ENCODE measurements around the gene RAB1A. TPM values are rescaled to one million over a fixed set of nuclear protein-coding genes. Genes with fewer than 3 reads are reported as not detected.

RAB1A gene
- total and polyA plus RNA-seq, 2 of the 13 experiments (the other 11 are each of a cell fraction or from before 2014, with no cell fraction given): 206 to 226 TPM

DNA sequence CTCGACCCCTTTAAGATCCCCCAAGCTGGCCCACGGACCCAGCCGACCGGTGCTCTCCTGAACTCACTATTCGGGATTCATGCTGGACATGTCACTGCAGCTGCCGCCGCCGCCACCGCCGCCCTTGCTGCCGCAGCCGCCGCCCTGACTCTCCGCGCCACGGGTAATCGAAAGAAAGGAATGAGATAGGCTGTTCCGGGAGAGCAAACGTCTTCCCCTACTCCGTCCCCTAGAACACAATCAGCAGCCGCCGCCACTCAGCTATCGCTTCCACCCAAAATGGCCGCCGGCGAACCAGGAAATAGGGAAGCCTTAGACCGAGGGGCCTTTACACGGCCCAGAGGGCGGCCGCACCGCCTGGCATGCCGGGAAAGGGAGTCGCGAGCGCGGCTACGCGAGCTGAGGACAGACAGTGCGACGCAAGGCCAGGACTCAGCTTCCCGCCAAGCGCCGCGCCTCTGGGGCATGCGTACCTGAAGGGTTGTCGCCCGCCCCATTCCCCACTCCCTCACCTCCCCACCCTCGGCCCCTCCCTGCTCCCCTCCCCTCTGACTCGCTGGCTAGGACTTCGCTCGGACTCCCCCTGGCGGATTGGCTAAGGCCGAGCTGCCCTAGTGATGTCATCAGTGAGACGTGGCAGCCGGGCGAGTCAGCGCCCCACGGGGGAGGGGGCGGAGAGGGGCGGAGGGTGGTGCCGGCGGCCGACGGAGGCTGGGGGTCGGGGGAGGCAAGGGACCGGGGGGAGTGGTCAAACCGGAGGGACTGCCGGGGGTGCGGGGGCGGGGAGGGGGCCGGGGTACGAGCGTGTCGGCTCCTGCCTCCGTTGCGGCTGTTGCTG is at the start of gene RAB1A (continued):
- TF ChIP-seq, protein P1, sequence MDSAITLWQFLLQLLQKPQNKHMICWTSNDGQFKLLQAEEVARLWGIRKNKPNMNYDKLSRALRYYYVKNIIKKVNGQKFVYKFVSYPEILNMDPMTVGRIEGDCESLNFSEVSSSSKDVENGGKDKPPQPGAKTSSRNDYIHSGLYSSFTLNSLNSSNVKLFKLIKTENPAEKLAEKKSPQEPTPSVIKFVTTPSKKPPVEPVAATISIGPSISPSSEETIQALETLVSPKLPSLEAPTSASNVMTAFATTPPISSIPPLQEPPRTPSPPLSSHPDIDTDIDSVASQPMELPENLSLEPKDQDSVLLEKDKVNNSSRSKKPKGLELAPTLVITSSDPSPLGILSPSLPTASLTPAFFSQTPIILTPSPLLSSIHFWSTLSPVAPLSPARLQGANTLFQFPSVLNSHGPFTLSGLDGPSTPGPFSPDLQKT (CRISPR knock-in tag; IDR thresholded peaks at IDR 0.05; ENCODE audit: borderline replicate concordance): no peak
- TF ChIP-seq ZNF329 (CRISPR knock-in tag; IDR thresholded peaks at IDR 0.05; ENCODE audit: low read depth) (peak; percentile 25; the same call in 1 of the 2 replicates), ZNF121 (CRISPR knock-in tag; IDR thresholded peaks at IDR 0.05) (peak; percentile 54; the same call in 1 of the 2 replicates), ZSCAN20 (CRISPR knock-in tag; IDR thresholded peaks at IDR 0.05; ENCODE audit: borderline replicate concordance) (no peak), ZNF224 (CRISPR knock-in tag; IDR thresholded peaks at IDR 0.05) (no peak), NR2C2 (CRISPR knock-in tag; IDR thresholded peaks at IDR 0.05; ENCODE audit: borderline replicate concordance) (peak; percentile 95), FOXP1 (IDR thresholded peaks at IDR 0.05) (no peak), FOXP1 (CRISPR knock-in tag; IDR thresholded peaks at IDR 0.05) (no peak), KMT2B (CRISPR knock-in tag; IDR thresholded peaks at IDR 0.05) (peak; percentile 80), SMAD3 (CRISPR knock-in tag; IDR thresholded peaks at IDR 0.05) (peak; percentile 86), SOX5 (CRISPR knock-in tag; IDR thresholded peaks at IDR 0.05; ENCODE audit: borderline replicate concordance) (peak; percentile 63; the same call in 1 of the 2 replicates), ZFP82 (CRISPR knock-in tag; IDR thresholded peaks at IDR 0.05; ENCODE audit: borderline replicate concordance) (peak; percentile 74; the same call in 1 of the 2 replicates), ZNF3 (CRISPR knock-in tag; IDR thresholded peaks at IDR 0.05) (no peak; the same call in 1 of the 2 replicates), ZNF577 (CRISPR knock-in tag; IDR thresholded peaks at IDR 0.05; ENCODE audit: borderline replicate concordance, low read depth) (no peak), ZKSCAN8 (CRISPR knock-in tag; IDR thresholded peaks at IDR 0.05; ENCODE audit: borderline replicate concordance) (no peak), SRY (CRISPR knock-in tag; IDR thresholded peaks at IDR 0.05) (peak; percentile 80), MYC (CRISPR knock-in tag; IDR thresholded peaks at IDR 0.05; ENCODE audit: borderline replicate concordance) (no peak), RARG (CRISPR knock-in tag; IDR thresholded peaks at IDR 0.05; ENCODE audit: low read depth) (no peak)
- TF ChIP-seq, protein P2, sequence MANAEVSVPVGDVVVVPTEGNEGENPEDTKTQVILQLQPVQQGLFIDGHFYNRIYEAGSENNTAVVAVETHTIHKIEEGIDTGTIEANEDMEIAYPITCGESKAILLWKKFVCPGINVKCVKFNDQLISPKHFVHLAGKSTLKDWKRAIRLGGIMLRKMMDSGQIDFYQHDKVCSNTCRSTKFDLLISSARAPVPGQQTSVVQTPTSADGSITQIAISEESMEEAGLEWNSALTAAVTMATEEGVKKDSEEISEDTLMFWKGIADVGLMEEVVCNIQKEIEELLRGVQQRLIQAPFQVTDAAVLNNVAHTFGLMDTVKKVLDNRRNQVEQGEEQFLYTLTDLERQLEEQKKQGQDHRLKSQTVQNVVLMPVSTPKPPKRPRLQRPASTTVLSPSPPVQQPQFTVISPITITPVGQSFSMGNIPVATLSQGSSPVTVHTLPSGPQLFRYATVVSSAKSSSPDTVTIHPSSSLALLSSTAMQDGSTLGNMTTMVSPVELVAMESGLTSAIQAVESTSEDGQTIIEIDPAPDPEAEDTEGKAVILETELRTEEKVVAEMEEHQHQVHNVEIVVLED (CRISPR knock-in tag; IDR thresholded peaks at IDR 0.05; ENCODE audit: borderline replicate concordance): peak; percentile 89; the same call in 1 of the 2 replicates
- TF ChIP-seq, protein P3, sequence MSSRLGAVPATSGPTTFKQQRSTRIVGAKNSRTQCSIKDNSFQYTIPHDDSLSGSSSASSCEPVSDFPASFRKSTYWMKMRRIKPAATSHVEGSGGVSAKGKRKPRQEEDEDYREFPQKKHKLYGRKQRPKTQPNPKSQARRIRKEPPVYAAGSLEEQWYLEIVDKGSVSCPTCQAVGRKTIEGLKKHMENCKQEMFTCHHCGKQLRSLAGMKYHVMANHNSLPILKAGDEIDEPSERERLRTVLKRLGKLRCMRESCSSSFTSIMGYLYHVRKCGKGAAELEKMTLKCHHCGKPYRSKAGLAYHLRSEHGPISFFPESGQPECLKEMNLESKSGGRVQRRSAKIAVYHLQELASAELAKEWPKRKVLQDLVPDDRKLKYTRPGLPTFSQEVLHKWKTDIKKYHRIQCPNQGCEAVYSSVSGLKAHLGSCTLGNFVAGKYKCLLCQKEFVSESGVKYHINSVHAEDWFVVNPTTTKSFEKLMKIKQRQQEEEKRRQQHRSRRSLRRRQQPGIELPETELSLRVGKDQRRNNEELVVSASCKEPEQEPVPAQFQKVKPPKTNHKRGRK (CRISPR knock-in tag; IDR thresholded peaks at IDR 0.05): no peak
- TF ChIP-seq, protein P4, sequence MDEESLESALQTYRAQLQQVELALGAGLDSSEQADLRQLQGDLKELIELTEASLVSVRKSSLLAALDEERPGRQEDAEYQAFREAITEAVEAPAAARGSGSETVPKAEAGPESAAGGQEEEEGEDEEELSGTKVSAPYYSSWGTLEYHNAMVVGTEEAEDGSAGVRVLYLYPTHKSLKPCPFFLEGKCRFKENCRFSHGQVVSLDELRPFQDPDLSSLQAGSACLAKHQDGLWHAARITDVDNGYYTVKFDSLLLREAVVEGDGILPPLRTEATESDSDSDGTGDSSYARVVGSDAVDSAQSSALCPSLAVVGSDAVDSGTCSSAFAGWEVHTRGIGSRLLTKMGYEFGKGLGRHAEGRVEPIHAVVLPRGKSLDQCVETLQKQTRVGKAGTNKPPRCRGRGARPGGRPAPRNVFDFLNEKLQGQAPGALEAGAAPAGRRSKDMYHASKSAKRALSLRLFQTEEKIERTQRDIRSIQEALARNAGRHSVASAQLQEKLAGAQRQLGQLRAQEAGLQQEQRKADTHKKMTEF (CRISPR knock-in tag; IDR thresholded peaks at IDR 0.05): peak; percentile 61
- TF ChIP-seq, protein P5, sequence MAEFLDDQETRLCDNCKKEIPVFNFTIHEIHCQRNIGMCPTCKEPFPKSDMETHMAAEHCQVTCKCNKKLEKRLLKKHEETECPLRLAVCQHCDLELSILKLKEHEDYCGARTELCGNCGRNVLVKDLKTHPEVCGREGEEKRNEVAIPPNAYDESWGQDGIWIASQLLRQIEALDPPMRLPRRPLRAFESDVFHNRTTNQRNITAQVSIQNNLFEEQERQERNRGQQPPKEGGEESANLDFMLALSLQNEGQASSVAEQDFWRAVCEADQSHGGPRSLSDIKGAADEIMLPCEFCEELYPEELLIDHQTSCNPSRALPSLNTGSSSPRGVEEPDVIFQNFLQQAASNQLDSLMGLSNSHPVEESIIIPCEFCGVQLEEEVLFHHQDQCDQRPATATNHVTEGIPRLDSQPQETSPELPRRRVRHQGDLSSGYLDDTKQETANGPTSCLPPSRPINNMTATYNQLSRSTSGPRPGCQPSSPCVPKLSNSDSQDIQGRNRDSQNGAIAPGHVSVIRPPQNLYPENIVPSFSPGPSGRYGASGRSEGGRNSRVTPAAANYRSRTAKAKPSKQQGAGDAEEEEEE (CRISPR knock-in tag; IDR thresholded peaks at IDR 0.05; ENCODE audit: borderline replicate concordance): no peak
